ENCODE results near the gene TPSG1. TPM values are rescaled to one million over a fixed set of nuclear protein-coding genes. Genes with fewer than 3 reads are reported as not detected.
"Not testable (repeated sequence)": the region's sequence is repeated elsewhere in the genome, so short reads cannot be mapped to it uniquely, and the experiment has no call there.

TPSG1 gene
- total and polyA plus RNA-seq, 2 donors = 0.71 TPM; not detected in 1

DNA sequence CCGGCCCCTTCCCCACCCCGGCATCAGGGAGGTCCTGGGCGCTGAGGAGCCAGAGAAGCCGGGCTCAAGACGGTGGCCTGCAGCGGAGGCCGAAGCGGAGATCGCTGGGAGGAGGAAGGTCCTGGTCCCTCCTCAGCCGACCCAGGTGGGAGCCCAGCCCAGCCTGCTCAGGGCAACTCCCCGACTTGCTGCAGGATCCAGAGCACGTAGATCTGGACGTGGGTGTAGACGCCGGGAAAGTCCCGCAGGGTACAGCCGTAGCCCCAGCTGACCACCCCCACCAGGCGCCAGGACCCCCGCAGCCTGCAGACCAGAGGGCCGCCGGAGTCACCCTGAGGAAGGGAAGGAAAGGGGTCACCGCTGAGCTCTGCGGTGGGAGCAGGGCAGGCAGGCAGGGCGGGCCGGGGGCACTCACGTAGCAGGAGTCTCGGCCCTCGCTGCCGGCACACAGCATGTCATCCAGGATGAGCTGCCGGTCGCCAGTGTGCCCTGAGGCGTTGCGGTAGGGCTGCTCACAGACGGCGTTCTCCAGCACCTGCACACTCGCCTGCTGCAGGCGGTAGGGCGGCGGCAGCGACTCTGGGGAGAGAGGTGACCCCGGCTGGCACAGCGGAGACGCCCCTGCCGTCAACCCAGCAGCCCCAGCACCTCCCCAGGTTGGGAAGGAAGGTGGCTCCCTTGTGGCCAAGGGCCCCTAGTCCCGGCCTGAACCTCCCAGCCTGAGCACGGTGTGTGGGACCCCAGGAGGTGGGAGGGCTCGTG, 36.2 kb upstream of the TPSG1 start:
- 13% methylated on average over 47 of the region's 47 CpGs for WGBS
- no peaks in the 10 kb centered on the region for H3K36me3 ChIP-seq (ENCODE audit: insufficient read depth)

DNA sequence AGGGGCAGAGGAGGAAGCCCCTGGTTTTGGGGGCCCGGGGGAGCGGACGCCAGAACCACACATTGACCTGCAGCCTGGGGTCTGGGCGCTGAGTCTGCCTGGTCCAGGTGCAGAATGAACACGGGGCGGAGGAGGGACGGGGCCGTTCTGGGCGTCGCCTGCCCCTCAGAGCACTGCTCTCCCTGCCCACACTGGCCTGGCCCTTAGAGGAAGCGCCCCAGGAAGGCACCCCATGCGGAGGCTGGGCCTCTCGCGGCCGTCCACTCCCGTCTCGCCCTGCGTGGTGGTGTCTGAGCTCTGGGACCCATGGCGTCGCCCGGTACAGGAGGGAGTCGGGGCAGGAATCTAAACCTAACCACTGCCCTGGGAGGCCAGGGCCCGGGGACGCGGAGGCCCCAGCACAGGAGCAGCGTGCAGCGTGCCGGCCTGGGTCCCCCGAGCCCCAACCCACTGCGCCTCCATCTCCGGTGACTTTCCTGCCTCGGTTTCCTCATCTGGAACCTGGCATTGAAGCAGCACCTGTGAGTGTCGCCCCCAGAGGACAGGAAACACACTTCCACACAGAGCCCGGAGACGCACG, 35.1 kb upstream of the TPSG1 start:
- DNase-seq (ENCODE audit: extremely low spot score) = no peak
- WGBS = 68% methylated on average over 36 of the region's 36 CpGs
- Histone ChIP-seq H3K27ac (ENCODE audit: low read depth) (no peak overlapping the region), H3K4me1 (ENCODE audit: insufficient read depth) (no peaks in the 10 kb centered on the region), H3K36me3 (ENCODE audit: insufficient read depth) (no peaks in the 10 kb centered on the region), H3K4me3 (ENCODE audit: low read depth, low read length) (no peak overlapping the region)

More for the DNA sequence above, 36.2 kb upstream of the TPSG1 start:
- no peaks in the 10 kb centered on the region for H3K4me1 ChIP-seq (ENCODE audit: insufficient read depth)
- no peak overlapping the region for H3K27ac ChIP-seq (ENCODE audit: low read depth)
- H3K4me3 ChIP-seq (ENCODE audit: low read depth, low read length) = no peak overlapping the region
- no peak for DNase-seq (ENCODE audit: extremely low spot score)

DNA sequence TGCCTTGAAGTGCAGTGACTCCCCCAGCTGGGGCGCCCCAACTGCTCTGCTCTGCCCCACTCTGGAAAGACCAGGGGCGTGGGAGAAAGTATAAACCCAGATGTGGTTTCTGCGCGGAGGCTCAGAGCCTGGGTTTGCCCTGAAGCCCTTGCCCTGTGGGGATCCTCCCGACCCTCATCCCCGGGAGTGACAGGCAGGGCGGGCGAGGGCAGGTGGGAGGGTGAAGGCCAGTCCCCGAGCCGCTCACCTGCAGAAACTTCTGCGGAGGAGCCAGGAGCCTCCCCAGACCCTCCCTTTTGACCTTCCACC, 34.6 kb upstream of the TPSG1 start:
- 28% methylated on average over 11 of the region's 11 CpGs for WGBS
- Histone ChIP-seq H3K27ac (ENCODE audit: low read depth) (no peak overlapping the region), H3K36me3 (ENCODE audit: insufficient read depth) (no peaks in the 10 kb centered on the region), H3K4me1 (ENCODE audit: insufficient read depth) (no peaks in the 10 kb centered on the region), H3K4me3 (ENCODE audit: low read depth, low read length) (no peak overlapping the region)
- DNase-seq (ENCODE audit: extremely low spot score) = no peak

DNA sequence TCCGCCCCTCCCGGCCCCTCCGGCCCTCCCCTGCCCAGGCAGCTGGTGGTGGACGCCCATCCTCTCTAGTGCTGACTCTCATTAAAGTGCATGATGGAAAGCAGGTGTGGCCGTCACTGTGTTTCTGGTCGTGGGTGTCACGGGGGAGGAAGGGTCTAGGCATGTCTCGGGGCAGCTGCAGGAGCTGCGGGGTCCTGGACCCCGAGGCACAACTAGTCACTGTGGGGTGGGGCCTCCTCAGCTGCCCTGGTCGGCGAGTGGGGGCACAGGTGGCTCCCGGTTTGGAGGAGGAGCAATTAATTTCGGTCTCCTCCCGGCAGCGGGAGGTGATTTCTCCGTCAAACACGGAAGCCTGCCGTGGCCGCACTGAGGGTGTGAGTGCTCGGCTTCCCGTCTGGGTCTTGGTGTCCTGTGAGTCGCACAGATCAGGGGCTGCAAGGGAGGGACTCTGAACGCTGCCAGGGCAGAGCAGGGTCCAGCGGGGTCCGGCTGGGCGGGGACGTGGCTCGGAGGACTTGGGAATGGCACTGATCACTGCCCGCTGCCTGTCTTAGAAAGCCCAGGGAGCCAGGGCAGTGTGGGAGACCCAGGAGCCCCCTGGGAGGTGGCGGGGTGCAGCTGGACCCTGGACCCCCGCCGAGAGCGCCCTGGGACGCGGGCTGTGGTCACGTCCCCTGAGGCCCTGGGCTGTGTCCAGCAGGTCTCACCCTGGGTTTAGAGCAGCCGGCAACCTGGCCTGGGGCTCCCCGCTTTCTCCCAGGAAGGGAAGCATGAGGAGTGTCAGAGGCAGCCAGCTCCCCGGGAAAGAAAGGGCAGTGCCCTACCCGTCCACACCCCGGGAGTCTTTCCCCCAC, 34.1 kb upstream of the TPSG1 start:
- Histone ChIP-seq H3K4me3 (ENCODE audit: low read depth, low read length) (no peak overlapping the region), H3K4me1 (ENCODE audit: insufficient read depth) (no peaks in the 10 kb centered on the region), H3K36me3 (ENCODE audit: insufficient read depth) (no peaks in the 10 kb centered on the region), H3K27ac (ENCODE audit: low read depth) (no peak overlapping the region)
- DNase-seq (ENCODE audit: extremely low spot score) = no peak
- WGBS = 14% methylated on average over 42 of the region's 42 CpGs

DNA sequence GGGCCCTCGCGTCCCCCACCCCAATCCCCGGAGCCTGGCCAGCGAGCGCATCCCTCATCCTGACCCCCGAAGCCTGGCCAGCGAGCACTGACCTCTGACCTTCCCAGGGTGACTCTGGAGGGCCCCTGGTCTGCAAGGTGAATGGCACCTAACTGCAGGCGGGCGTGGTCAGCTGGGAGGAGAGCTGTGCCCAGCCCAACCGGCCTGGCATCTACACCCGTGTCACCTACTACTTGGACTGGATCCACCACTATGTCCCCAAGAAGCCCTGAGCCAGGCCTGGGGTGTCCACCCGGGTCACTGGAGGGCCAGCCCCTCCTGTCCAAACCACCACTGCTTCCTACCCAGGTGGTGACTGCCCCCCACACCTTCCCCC, 33.1 kb upstream of the TPSG1 start:
- WGBS = 69% methylated on average over 12 of the region's 12 CpGs

DNA sequence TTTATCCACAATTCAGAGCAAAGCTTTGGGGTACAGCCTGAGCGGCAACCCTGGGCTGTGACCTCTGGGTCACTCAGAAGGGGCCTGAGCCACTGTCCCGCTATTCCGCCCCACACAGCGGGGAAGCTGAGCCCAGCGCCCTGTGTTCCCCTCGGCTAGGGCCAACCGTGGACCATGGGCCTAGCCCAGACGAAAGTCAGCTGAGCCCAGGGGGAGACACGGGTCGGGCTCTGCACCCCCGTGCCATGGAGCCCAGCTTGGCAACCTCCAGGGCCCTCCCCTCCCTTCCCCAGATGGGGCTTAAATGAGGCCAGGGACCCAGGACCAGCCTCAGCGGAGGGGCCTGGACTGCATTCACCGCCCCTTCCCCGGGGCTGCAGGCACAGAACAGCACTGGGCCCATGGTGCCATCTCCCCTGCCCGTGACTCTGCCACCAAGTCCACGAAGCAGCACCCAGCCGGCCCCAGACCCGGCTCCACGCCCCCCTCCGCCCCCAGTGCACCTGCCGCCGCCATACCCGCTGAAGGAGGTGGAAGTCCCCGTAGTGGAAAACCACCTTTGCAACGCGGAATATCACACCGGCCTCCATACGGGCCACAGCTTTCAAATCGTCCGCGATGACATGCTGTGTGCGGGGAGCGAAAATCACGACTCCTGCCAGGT, 32.6 kb upstream of the TPSG1 start:
- 80% methylated on average over 34 of the region's 34 CpGs for WGBS
- no peaks in the 10 kb centered on the region for H3K4me1 ChIP-seq (ENCODE audit: insufficient read depth)
- no peak overlapping the region for H3K4me3 ChIP-seq (ENCODE audit: low read depth, low read length)
- H3K27ac ChIP-seq (ENCODE audit: low read depth) = no peak overlapping the region
- H3K36me3 ChIP-seq (ENCODE audit: insufficient read depth) = no peaks in the 10 kb centered on the region
- no peak for DNase-seq (ENCODE audit: extremely low spot score)

More for the DNA sequence above, 33.1 kb upstream of the TPSG1 start:
- no peaks in the 10 kb centered on the region for H3K36me3 ChIP-seq (ENCODE audit: insufficient read depth)
- H3K4me3 ChIP-seq (ENCODE audit: low read depth, low read length) = no peak overlapping the region
- H3K4me1 ChIP-seq (ENCODE audit: insufficient read depth) = no peaks in the 10 kb centered on the region
- DNase-seq (ENCODE audit: extremely low spot score) = no peak
- no peak overlapping the region for H3K27ac ChIP-seq (ENCODE audit: low read depth)

DNA sequence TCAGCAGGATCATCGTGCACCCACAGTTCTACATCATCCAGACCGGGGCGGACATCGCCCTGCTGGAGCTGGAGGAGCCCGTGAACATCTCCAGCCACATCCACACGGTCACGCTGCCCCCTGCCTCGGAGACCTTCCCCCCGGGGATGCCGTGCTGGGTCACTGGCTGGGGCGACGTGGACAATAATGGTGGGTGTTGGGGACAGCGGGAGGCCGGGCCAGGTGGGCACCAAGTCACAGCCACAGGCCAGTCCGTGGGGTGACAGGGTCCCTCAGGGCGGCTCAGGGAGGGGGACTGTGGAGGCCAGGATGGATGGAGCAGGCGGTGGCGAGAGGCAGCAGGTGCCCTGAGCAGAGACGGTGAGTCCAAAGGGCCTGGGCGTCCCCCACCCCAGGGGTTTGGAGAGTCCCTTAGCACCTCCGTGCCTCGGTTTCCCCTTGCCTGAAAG, 31.8 kb upstream of the TPSG1 start:
- Histone ChIP-seq H3K36me3 (ENCODE audit: insufficient read depth) (no peaks in the 10 kb centered on the region), H3K4me3 (ENCODE audit: low read depth, low read length) (no peak overlapping the region), H3K4me1 (ENCODE audit: insufficient read depth) (no peaks in the 10 kb centered on the region), H3K27ac (ENCODE audit: low read depth) (no peak overlapping the region)
- DNase-seq (ENCODE audit: extremely low spot score) = no peak
- WGBS = 84% methylated on average over 22 of the region's 22 CpGs

DNA sequence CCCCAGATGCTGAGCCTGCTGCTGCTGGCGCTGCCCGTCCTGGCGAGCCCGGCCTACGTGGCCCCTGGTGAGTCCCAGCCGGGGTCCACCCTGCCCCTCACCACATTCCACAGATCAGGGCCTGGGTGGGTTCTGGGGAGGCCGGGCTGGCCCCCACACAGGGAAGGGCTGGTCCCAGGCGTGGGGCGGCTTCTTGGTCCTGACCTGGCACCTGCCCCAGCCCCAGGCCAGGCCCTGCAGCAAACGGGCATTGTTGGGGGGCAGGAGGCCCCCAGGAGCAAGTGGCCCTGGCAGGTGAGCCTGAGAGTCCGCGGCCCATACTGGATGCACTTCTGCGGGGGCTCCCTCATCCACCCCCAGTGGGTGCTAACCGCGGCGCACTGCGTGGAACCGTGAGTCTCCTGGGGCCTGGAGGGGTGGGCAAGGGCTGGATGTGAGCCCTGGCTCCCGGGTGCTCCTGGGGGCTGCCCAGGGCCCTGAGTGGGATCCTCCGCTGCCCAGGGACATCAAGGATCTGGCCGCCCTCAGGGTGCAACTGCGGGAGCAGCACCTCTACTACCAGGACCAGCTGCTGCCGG, 31.3 kb upstream of the TPSG1 start:
- DNase-seq (ENCODE audit: extremely low spot score); H3K27ac ChIP-seq (ENCODE audit: low read depth); H3K4me1 ChIP-seq (ENCODE audit: insufficient read depth); H3K36me3 ChIP-seq (ENCODE audit: insufficient read depth); H3K4me3 ChIP-seq (ENCODE audit: low read depth, low read length): not testable (repeated sequence)
- WGBS = 80% methylated on average over 23 of the region's 23 CpGs

DNA sequence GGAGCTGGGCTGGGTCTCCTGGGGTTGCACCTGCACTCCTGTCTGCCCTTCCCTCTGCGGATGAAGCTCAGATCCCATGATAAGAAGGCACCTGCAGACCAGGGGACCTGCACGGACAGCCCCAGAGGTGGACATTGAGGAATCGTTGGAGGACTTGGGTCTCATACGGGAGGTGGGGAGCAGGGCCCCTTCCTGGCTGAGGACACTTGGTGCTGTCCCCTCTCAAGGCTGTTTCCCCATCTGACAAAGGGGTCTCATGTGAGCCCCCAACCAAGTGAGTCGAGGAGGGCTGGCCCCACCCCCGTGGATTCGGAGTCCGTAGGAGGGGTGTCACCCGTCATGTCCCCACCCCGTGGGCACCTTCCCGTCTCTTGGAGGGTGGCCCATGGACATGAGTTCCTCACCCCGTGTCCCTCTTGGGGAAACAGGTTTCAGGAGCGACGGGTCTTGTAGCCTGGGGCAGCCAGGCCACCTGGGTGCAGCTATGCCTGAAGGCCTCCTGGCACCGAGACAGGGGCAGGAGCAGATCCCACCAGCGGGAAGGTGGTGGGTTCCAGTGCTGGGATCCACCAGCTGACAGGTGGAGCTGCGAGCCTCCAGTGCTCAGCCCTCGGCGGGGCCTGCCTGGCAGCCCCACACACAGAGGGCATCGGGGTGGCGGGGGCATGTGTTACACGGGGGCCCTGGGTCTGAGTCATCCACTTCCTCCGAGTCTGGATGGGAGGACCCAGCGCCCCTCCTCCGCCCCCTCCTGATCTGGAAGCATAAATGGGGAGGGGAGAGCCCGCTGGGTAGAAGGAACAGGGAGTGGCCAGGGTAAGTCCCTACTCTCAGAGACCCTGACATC, 30.4 kb upstream of the TPSG1 start, which contains the start of gene TPSD1:
Gene TPSD1 (plus strand): TSS at position 794 of the 847 bp plus-strand sequence. CDS start 212 bp downstream, outside the sequence.
- not testable (repeated sequence) for H3K36me3 ChIP-seq (ENCODE audit: insufficient read depth); DNase-seq (ENCODE audit: extremely low spot score); H3K4me1 ChIP-seq (ENCODE audit: insufficient read depth); H3K27ac ChIP-seq (ENCODE audit: low read depth); H3K4me3 ChIP-seq (ENCODE audit: low read depth, low read length)
- WGBS = 72% methylated on average over 26 of the region's 26 CpGs

DNA sequence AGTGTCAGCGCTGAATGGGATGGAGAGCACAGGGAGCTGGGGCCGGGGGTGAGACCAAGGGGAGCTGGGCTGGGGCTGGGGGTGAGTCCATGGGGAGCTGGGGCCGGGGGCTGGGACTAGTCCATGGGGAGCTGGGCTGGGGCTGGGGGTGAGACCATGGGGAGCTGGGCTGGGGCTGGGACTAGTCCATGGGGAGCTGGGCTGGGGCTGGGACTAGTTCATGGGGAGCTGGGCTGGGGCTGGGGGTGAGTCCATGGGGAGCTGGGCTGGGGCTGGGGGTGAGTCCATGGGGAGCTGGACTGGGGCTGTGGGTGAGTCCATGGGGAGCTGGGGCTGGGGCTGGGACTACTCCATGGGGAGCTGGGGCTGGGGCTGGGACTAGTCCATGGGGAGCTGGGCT, 29.8 kb upstream of the TPSG1 start:
- WGBS = 91% methylated on average over 3 of the region's 3 CpGs
- DNase-seq (ENCODE audit: extremely low spot score); H3K4me1 ChIP-seq (ENCODE audit: insufficient read depth); H3K4me3 ChIP-seq (ENCODE audit: low read depth, low read length); H3K27ac ChIP-seq (ENCODE audit: low read depth); H3K36me3 ChIP-seq (ENCODE audit: insufficient read depth): not testable (repeated sequence)

DNA sequence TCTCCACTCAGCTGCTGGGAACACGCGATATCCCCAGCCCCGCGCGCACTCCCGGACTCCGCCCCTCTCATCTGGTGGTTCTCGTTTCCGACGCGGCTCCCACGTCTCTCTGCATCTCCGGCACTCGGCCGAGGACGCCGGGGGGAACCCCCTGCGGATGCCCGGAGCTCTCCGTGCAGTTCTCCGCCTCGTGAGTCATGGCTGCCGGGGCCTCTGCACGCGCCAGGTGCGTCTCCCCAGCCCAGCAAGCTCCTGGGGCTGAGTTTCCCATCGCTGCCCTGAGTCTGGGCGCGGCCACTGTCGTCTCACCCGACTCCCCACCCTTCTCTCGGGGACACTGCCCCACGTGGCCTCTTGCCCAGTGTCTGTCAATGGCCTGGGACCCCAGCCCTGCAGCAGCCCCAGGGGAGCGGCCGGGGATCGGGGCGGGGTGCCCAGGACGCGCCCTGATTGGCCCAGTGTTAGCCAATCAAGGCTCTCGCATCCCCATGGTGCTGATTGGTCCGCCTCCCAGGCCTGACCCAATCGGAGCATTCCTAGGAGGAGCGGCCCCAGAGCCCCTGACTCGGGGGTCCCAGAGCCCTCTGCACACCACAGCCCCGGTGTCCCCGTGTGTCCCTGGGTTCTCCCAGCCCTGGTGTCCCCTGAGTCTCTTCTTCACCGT, 28.8 kb upstream of the TPSG1 start:
- H3K27ac ChIP-seq (ENCODE audit: low read depth); H3K4me3 ChIP-seq (ENCODE audit: low read depth, low read length); H3K4me1 ChIP-seq (ENCODE audit: insufficient read depth); DNase-seq (ENCODE audit: extremely low spot score); H3K36me3 ChIP-seq (ENCODE audit: insufficient read depth): not testable (repeated sequence)
- no CpG with 5 or more reads among the region's 47 CpGs for WGBS

DNA sequence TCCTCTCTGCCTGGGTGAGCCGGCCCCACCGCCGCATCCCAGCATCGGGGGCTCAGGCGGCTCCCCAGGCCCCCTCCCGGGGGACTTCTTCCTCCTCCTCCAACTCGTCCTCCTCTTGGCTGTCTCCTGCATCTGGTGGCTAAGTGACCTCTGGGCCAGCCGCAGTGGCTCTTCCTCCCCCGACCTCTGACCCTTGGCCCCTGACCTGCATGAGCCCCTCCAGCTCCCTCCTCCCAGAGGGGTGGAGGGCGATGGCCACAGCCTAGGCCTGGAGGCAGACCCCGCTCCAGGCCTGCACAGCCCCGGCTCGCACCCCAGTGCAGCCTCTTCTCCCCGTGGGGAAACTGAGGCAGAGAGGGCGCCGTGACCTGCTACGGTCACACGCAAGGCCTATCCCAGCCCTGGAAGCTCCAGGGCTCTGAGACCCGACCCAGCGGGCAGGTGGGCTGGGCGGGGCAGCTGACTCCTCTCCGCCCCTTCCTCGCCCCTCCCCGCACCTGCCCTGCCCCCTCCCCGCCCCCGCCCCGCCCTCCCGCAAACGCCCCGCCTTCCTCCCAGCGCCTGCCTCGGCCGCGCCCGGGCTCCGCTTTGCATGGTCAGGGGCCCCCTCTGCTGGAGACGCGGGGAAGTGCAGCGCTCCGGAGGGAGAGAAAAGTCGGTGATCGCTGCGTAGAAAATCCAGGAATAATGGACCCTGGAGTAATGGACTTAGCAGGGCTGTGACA, 24.1 kb upstream of the TPSG1 start:
- not testable (repeated sequence) for H3K36me3 ChIP-seq (ENCODE audit: insufficient read depth); H3K4me1 ChIP-seq (ENCODE audit: insufficient read depth); H3K4me3 ChIP-seq (ENCODE audit: low read depth, low read length); DNase-seq (ENCODE audit: extremely low spot score); H3K27ac ChIP-seq (ENCODE audit: low read depth)
- WGBS = 63% methylated on average over 6 of the region's 43 CpGs
